IPS DF 6.9 (cell line): ENCODE results near the gene UBE2S.
A peak's percentile ranks its signal among the peaks of the same experiment; 100 is the strongest.

Experiments
- DNase-seq: peaks from one replicate; pipeline ENCODE4 v3.0.0-alpha.2; 2013; ENCODE audit warnings: low read depth, low spot score
- H3K27ac ChIP-seq: one replicate; pipeline ENCODE4 v1.5.1; 2013; ENCODE audit warnings: low read length, control low read depth
- H3K27me3 ChIP-seq: 2 replicates; pipeline ENCODE4 v1.6.1; 2013; ENCODE audit warnings: mild to moderate bottlenecking, low read length; ENCODE audit not compliant: control insufficient read depth, insufficient read depth
- H3K36me3 ChIP-seq: 2 replicates; pipeline ENCODE4 v1.6.1; 2013; ENCODE audit warnings: low read length; ENCODE audit not compliant: control insufficient read depth, insufficient read depth
- H3K4me1 ChIP-seq: 2 replicates; pipeline ENCODE4 v1.6.1; 2013; ENCODE audit warnings: low read length; ENCODE audit not compliant: control insufficient read depth, insufficient read depth
- H3K4me3 ChIP-seq: 2 replicates; pipeline ENCODE4 v1.5.1; 2013; ENCODE audit warnings: mild to moderate bottlenecking, low read length
- H3K9me3 ChIP-seq: 2 replicates; pipeline ENCODE4 v1.6.1; 2013; ENCODE audit warnings: low read length, inconsistent platforms; ENCODE audit not compliant: control insufficient read depth, insufficient read depth
- WGBS: extraction: QIAGEN DNeasy Blood & Tissue Kit; methylation state at CpG from one replicate; pipeline ENCODE4 v1.1.7; 2013; ENCODE audit warnings: mixed read lengths, missing lambda C conversion rate; ENCODE audit not compliant: insufficient read length, insufficient coverage; 5-methylcytosine and 5-hydroxymethylcytosine counted together

UBE2S gene

GRCh38 chr19:55440411-55441105 is 33.0 kb upstream of the UBE2S start:
- DNase-seq = no peak
- no peaks in the 10 kb centered on the region for H3K36me3 ChIP-seq
- H3K9me3 ChIP-seq = no peaks in the 10 kb centered on the region
- peak overlapping the region; percentile 33; the same call in 1 of the 2 replicates for H3K4me3 ChIP-seq
- peaks cover 3% of the 10 kb centered on the region; the same call in 1 of the 2 replicates for H3K4me1 ChIP-seq
- no peak overlapping the region for H3K27ac ChIP-seq
- WGBS = no CpG with 5 or more reads among the region's 39 CpGs
- H3K27me3 ChIP-seq = peaks cover 34% of the 10 kb centered on the region

- DNase-seq = no peak
- H3K36me3 ChIP-seq = no peaks in the 10 kb centered on the region
- no peak overlapping the region for H3K4me3 ChIP-seq
- peaks cover 3% of the 10 kb centered on the region; the same call in 1 of the 2 replicates for H3K4me1 ChIP-seq
- H3K27me3 ChIP-seq = peaks cover 21% of the 10 kb centered on the region
- no peak overlapping the region for H3K27ac ChIP-seq
- WGBS = no CpG with 5 or more reads among the region's 5 CpGs
- no peaks in the 10 kb centered on the region for H3K9me3 ChIP-seq
These were observed 31.5 kb upstream of the UBE2S start for GRCh38 chr19:55439052-55439451.

- H3K27me3 ChIP-seq = peaks cover 10% of the 10 kb centered on the region; the same call in 1 of the 2 replicates
- H3K4me3 ChIP-seq = no peak overlapping the region
- H3K4me1 ChIP-seq = peaks cover 3% of the 10 kb centered on the region; the same call in 1 of the 2 replicates
- DNase-seq = no peak
- no CpG with 5 or more reads among the region's 17 CpGs for WGBS
- H3K27ac ChIP-seq = no peak overlapping the region
- no peaks in the 10 kb centered on the region for H3K9me3 ChIP-seq
- H3K36me3 ChIP-seq = no peaks in the 10 kb centered on the region; the same call in 1 of the 2 replicates
These were observed 29.8 kb upstream of the UBE2S start for GRCh38 chr19:55437410-55437809.

GRCh38 chr19:55436847-55437246 is 29.3 kb upstream of the UBE2S start:
- no peak for DNase-seq
- H3K36me3 ChIP-seq = no peaks in the 10 kb centered on the region; the same call in 1 of the 2 replicates
- H3K9me3 ChIP-seq = no peaks in the 10 kb centered on the region
- WGBS = no CpG with 5 or more reads among the region's 8 CpGs
- no peak overlapping the region for H3K27ac ChIP-seq
- peaks cover 10% of the 10 kb centered on the region; the same call in 1 of the 2 replicates for H3K27me3 ChIP-seq
- H3K4me1 ChIP-seq = peaks cover 3% of the 10 kb centered on the region; the same call in 1 of the 2 replicates
- no peak overlapping the region for H3K4me3 ChIP-seq

- 100% methylated on average over 4 of the region's 4 CpGs for WGBS
These were observed 27.4 kb upstream of the UBE2S start for GRCh38 chr19:55435020-55435419.

GRCh38 chr19:55434356-55434919 is 26.9 kb upstream of the UBE2S start:
- Histone ChIP-seq H3K4me1 (peaks cover 3% of the 10 kb centered on the region; the same call in 1 of the 2 replicates), H3K9me3 (no peaks in the 10 kb centered on the region), H3K27me3 (0 out of 2 replicates have a peak, but pooled peaks cover 2% of the 10 kb centered on the region), H3K27ac (no peak overlapping the region), H3K4me3 (no peak overlapping the region), H3K36me3 (no peaks in the 10 kb centered on the region; the same call in 1 of the 2 replicates)
- no peak for DNase-seq
- WGBS = 99% methylated on average over 4 of the region's 4 CpGs

More at GRCh38 chr19:55435020-55435419, 27.4 kb upstream of the UBE2S start:
- no peak overlapping the region for H3K4me3 ChIP-seq
- DNase-seq = no peak
- no peak overlapping the region for H3K27ac ChIP-seq
- H3K36me3 ChIP-seq = no peaks in the 10 kb centered on the region; the same call in 1 of the 2 replicates
- H3K9me3 ChIP-seq = no peaks in the 10 kb centered on the region
- H3K27me3 ChIP-seq = 0 out of 2 replicates have a peak, but pooled peaks cover 2% of the 10 kb centered on the region
- peaks cover 3% of the 10 kb centered on the region; the same call in 1 of the 2 replicates for H3K4me1 ChIP-seq

- no CpG with 5 or more reads among the region's 48 CpGs for WGBS
- H3K36me3 ChIP-seq = no peaks in the 10 kb centered on the region; the same call in 1 of the 2 replicates
- no peak overlapping the region for H3K4me3 ChIP-seq
- peaks cover 3% of the 10 kb centered on the region; the same call in 1 of the 2 replicates for H3K4me1 ChIP-seq
- no peaks in the 10 kb centered on the region for H3K9me3 ChIP-seq
- DNase-seq = no peak
- no peaks in the 10 kb centered on the region for H3K27me3 ChIP-seq
- no peak overlapping the region for H3K27ac ChIP-seq
These were observed 25.7 kb upstream of the UBE2S start for GRCh38 chr19:55433292-55433691.

GRCh38 chr19:55432241-55432959 is 24.8 kb upstream of the UBE2S start:
- Histone ChIP-seq H3K4me3 (no peak overlapping the region), H3K27me3 (no peaks in the 10 kb centered on the region), H3K27ac (no peak overlapping the region), H3K4me1 (no peaks in the 10 kb centered on the region), H3K9me3 (no peaks in the 10 kb centered on the region), H3K36me3 (no peaks in the 10 kb centered on the region; the same call in 1 of the 2 replicates)
- no CpG with 5 or more reads among the region's 14 CpGs for WGBS
- DNase-seq = no peak

GRCh38 chr19:55431183-55431582 is 23.6 kb upstream of the UBE2S start:
- no peak overlapping the region for H3K4me3 ChIP-seq
- WGBS = no CpG with 5 or more reads among the region's 1 CpG
- no peak overlapping the region for H3K27ac ChIP-seq
- no peaks in the 10 kb centered on the region for H3K9me3 ChIP-seq
- H3K4me1 ChIP-seq = no peaks in the 10 kb centered on the region
- DNase-seq = no peak
- no peaks in the 10 kb centered on the region; the same call in 1 of the 2 replicates for H3K36me3 ChIP-seq
- no peaks in the 10 kb centered on the region for H3K27me3 ChIP-seq

GRCh38 chr19:55426042-55426441 is 18.5 kb upstream of the UBE2S start:
- Histone ChIP-seq H3K27me3 (no peaks in the 10 kb centered on the region), H3K4me3 (no peak overlapping the region), H3K9me3 (no peaks in the 10 kb centered on the region), H3K4me1 (no peaks in the 10 kb centered on the region; the same call in 1 of the 2 replicates), H3K36me3 (no peaks in the 10 kb centered on the region), H3K27ac (no peak overlapping the region)
- WGBS = no CpG with 5 or more reads among the region's 2 CpGs
- no peak for DNase-seq
